Astrocyte (in vitro differentiated cells and primary cell): Measurements from ENCODE around the gene SCN8A. TPM values are rescaled to one million over a fixed set of nuclear protein-coding genes. Genes with fewer than 3 reads are reported as not detected.

Experiments used
- DNase-seq: peaks from one replicate; pipeline ENCODE4 v3.0.0-alpha.2; 2010; ENCODE audit warnings: low read depth
- FAIRE-seq: peaks from 2 replicates; lab custom pipeline; 2011; peaks lifted over from hg19 to GRCh38; lab: Jason Lieb, UNC
- H2AFZ ChIP-seq: 2 replicates; pipeline ENCODE4 v1.6.0; 2012; ENCODE audit warnings: low read depth, low read length, inconsistent platforms
- H3K27ac ChIP-seq: 2 replicates; pipeline ENCODE4 v1.5.1; 2011; ENCODE audit warnings: low read depth, low read length, inconsistent platforms
- H3K27me3 ChIP-seq: 2 replicates; pipeline ENCODE4 v1.6.0; 2011; ENCODE audit warnings: low read length, inconsistent platforms; ENCODE audit not compliant: insufficient read depth
- H3K36me3 ChIP-seq: 2 replicates; pipeline ENCODE4 v1.5.1; 2011; ENCODE audit warnings: low read length, inconsistent platforms; ENCODE audit not compliant: insufficient read depth
- H3K4me1 ChIP-seq: 2 replicates; pipeline ENCODE4 v1.5.1; 2011; ENCODE audit warnings: low read length, inconsistent platforms; ENCODE audit not compliant: insufficient read depth
- H3K4me2 ChIP-seq: 2 replicates; pipeline ENCODE4 v1.6.0; 2012; ENCODE audit warnings: low read length, inconsistent platforms
- H3K4me3 ChIP-seq: 2 replicates; pipeline ENCODE4 v1.5.1; 2011; ENCODE audit warnings: low read depth, mild to moderate bottlenecking, low read length, inconsistent platforms; ENCODE audit not compliant: insufficient read depth
- H3K79me2 ChIP-seq: 2 replicates; pipeline ENCODE4 v1.6.0; 2012; ENCODE audit warnings: mild to moderate bottlenecking, low read length, inconsistent platforms; ENCODE audit not compliant: insufficient read depth
- H3K9ac ChIP-seq: 2 replicates; pipeline ENCODE4 v1.6.0; 2012; ENCODE audit warnings: mild to moderate bottlenecking, low read length, inconsistent platforms
- H3K9me3 ChIP-seq: 2 replicates; pipeline ENCODE4 v1.5.1; 2012; ENCODE audit warnings: low read depth, mild to moderate bottlenecking, low read length, inconsistent platforms; ENCODE audit not compliant: insufficient read depth
- H4K20me1 ChIP-seq: 2 replicates; pipeline ENCODE4 v1.6.0; 2012; ENCODE audit warnings: low read length, inconsistent platforms; ENCODE audit not compliant: insufficient read depth
- H3K27ac Mint-ChIP-seq: one replicate; pipeline ENCODE4 v1.8.0; 2021; ENCODE audit warnings: mild to moderate bottlenecking, mixed read lengths; ENCODE audit not compliant: unreplicated experiment
- H3K27me3 Mint-ChIP-seq: one replicate; pipeline ENCODE4 v1.8.0; 2021; ENCODE audit warnings: low read depth, mixed read lengths; ENCODE audit not compliant: unreplicated experiment
- H3K36me3 Mint-ChIP-seq: one replicate; pipeline ENCODE4 v1.8.0; 2021; ENCODE audit warnings: low read depth, mixed read lengths; ENCODE audit not compliant: unreplicated experiment
- H3K4me1 Mint-ChIP-seq: one replicate; pipeline ENCODE4 v1.8.0; 2021; ENCODE audit warnings: low read depth, mixed read lengths; ENCODE audit not compliant: unreplicated experiment
- H3K4me3 Mint-ChIP-seq: one replicate; pipeline ENCODE4 v1.8.0; 2021; ENCODE audit warnings: mild to moderate bottlenecking, moderate library complexity, mixed read lengths; ENCODE audit not compliant: unreplicated experiment
- H3K9me3 Mint-ChIP-seq: one replicate; pipeline ENCODE4 v1.8.0; 2021; ENCODE audit warnings: mild to moderate bottlenecking, mixed read lengths; ENCODE audit not compliant: unreplicated experiment
- CTCF ChIP-seq: IDR thresholded peaks from 2 replicates; pipeline ENCODE4 v1.5.1; 2011; ENCODE audit warnings: low read depth, mild to moderate bottlenecking, inconsistent platforms, low read length, moderate library complexity; ENCODE audit not compliant: insufficient read depth
- EZH2 ChIP-seq: IDR thresholded peaks from 2 replicates; pipeline ENCODE4 v1.6.1; 2012; ENCODE audit warnings: mild to moderate bottlenecking, low read length, inconsistent platforms; ENCODE audit not compliant: insufficient read depth
- total RNA-seq: library from RNA; stranded (reverse); gene quantifications from 2 replicates; pipeline ENCODE4 v1.2.1, GENCODE V29; 2021

SCN8A gene
- total RNA-seq, 1 donor from 2014 or later: 6.5 TPM

DNA sequence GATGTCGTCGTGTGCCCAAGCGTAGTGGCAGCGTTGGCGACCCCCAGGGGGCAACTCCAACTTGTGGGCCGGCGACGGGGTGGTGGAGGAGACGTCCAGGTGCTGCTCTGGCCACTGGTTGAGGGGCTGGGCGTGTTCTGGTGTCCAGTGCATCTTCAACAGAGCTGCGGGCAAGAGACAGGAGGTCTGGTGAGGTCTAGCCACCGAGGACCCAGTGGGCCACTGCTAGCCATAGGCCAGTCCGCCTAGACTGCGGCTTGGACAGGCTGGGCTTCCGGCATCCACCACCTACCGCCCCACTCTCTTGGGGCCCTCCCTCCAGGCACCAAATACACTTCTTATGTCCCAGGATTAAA lies 231.2 kb downstream of the SCN8A start:
- peak overlapping the region; percentile 17 for H3K4me3 ChIP-seq
- peak overlapping the region; percentile 60 for H3K4me2 ChIP-seq
- peaks cover 19% of the 10 kb centered on the region for H3K4me1 Mint-ChIP-seq
- FAIRE-seq (no peak), DNase-seq (no peak)
- H3K36me3 ChIP-seq: no peaks in the 10 kb centered on the region
- H3K4me3 Mint-ChIP-seq: peak overlapping the region; percentile 60
- H3K27me3 ChIP-seq: no peaks in the 10 kb centered on the region
- TF ChIP-seq CTCF (no peak), EZH2 (no peak)
- H3K9ac ChIP-seq: no peak overlapping the region
- no peak overlapping the region for H3K27ac ChIP-seq
- H3K79me2 ChIP-seq: peaks cover 4% of the 10 kb centered on the region
- H3K27me3 Mint-ChIP-seq: peaks cover 9% of the 10 kb centered on the region
- no peak overlapping the region for H2AFZ ChIP-seq
- no peaks in the 10 kb centered on the region for H3K9me3 ChIP-seq
- peaks cover 18% of the 10 kb centered on the region for H3K4me1 ChIP-seq
- no peak overlapping the region for H3K27ac Mint-ChIP-seq
- peaks cover 2% of the 10 kb centered on the region for H3K36me3 Mint-ChIP-seq
- no peaks in the 10 kb centered on the region for H3K9me3 Mint-ChIP-seq
- H4K20me1 ChIP-seq: peaks cover 9% of the 10 kb centered on the region

- FAIRE-seq: no peak
- Histone ChIP-seq H3K4me2 (no peak overlapping the region), H3K36me3 (no peaks in the 10 kb centered on the region), H3K79me2 (peaks cover 4% of the 10 kb centered on the region), H3K27me3 (no peaks in the 10 kb centered on the region), H3K27ac (no peak overlapping the region), H3K4me3 (no peak overlapping the region), H3K4me1 (peaks cover 22% of the 10 kb centered on the region), H4K20me1 (peaks cover 9% of the 10 kb centered on the region), H3K9ac (no peak overlapping the region), H3K9me3 (no peaks in the 10 kb centered on the region), H2AFZ (no peak overlapping the region)
- Mint-ChIP-seq H3K27me3 (peaks cover 5% of the 10 kb centered on the region), H3K9me3 (no peaks in the 10 kb centered on the region), H3K36me3 (peaks cover 2% of the 10 kb centered on the region), H3K4me1 (peaks cover 20% of the 10 kb centered on the region), H3K4me3 (no peak overlapping the region), H3K27ac (no peak overlapping the region)
- no peak for DNase-seq
- TF ChIP-seq EZH2 (no peak), CTCF (no peak)
These were observed 231.9 kb downstream of the SCN8A start for GRCh38 chr12:51822956-51823355.

DNA sequence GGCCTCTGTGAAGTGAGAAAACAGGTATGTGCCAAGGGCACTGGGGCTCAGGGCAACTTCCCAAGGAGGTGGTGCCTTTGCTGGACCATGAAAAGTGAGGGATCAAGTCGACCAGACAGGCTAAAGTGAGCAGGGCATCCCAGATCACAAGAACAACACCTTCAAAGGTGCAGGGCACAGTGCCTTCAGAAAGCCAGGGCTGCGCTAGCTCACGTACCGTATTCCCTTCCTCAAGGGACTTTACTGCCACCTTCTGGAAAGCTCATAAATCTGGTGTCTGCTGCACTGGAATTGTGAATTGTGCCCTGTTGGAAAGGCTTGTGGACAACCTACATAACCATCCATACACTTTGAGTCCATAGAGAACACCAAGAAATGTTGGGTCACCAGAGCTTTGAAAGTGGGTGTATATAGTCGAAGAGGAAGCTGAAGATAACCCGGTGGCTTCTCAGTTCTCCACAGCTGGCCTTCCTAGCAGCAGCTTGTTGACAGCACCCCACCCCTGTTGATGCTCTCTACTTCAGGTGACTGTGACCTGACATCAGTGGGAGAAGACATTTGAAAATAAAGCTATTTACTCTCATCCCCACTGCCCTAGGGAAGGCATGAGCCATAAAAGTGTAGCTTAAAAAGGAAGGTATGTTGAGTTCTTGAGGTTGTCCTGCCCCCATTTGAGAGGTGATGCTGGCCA lies 233.0 kb downstream of the SCN8A start:
- no peak overlapping the region for H3K27ac ChIP-seq
- DNase-seq (peak; percentile 45), FAIRE-seq (peak; percentile 77)
- peaks cover 9% of the 10 kb centered on the region for H4K20me1 ChIP-seq
- H2AFZ ChIP-seq: no peak overlapping the region
- H3K4me2 ChIP-seq: no peak overlapping the region
- Mint-ChIP-seq H3K9me3 (no peaks in the 10 kb centered on the region), H3K27me3 (peaks cover 5% of the 10 kb centered on the region), H3K36me3 (peaks cover 4% of the 10 kb centered on the region), H3K4me3 (no peak overlapping the region), H3K4me1 (peaks cover 22% of the 10 kb centered on the region), H3K27ac (no peak overlapping the region)
- peak; percentile 26 for TF ChIP-seq EZH2
- TF ChIP-seq CTCF: peak; percentile 57
- no peaks in the 10 kb centered on the region for H3K9me3 ChIP-seq
- H3K4me1 ChIP-seq: peaks cover 19% of the 10 kb centered on the region
- H3K36me3 ChIP-seq: no peaks in the 10 kb centered on the region
- no peak overlapping the region for H3K4me3 ChIP-seq
- no peaks in the 10 kb centered on the region for H3K27me3 ChIP-seq
- peaks cover 4% of the 10 kb centered on the region for H3K79me2 ChIP-seq
- no peak overlapping the region for H3K9ac ChIP-seq
